NCI-H2081 (cell line): Measurements from ENCODE around the gene DOCK1.

ENCODE experiments used
- DNase-seq, 2 experiments: peaks; one replicate each; lab custom pipeline; 2025; lab: John Stamatoyannopoulos, UW

Gene DOCK1

GRCh38 chr10:127427926-127428325 is 522.7 kb downstream of the DOCK1 start:
- DNase-seq: no peak

DNA sequence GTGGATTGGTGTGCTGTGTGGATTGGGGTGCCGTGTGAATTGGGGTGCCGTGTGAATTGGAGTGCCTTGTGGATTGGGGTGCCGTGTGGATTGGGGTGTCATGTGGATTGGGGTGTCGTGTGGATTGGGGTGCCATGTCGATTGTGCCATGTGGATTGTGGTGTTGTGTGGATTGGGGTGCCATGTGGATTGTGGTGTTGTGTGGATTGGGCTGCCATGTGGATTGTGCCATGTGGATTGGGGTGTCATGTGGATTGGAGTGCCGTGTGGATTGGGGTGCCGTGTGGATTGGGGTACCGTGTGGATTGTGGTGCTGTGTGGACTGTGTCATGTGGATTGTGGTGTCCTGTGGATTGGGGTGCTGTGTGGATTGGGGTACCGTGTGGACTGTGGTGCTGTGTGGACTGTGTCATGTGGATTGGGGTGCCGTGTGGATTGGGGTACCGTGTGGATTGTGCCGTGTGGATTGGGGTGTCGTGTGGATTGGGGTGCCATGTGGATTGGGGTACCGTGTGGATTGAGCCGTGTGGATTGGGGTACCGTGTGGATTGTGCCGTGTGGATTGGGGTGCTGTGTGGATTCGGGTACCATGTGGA is 523.3 kb downstream of the DOCK1 start:
- DNase-seq: no peak

DNA sequence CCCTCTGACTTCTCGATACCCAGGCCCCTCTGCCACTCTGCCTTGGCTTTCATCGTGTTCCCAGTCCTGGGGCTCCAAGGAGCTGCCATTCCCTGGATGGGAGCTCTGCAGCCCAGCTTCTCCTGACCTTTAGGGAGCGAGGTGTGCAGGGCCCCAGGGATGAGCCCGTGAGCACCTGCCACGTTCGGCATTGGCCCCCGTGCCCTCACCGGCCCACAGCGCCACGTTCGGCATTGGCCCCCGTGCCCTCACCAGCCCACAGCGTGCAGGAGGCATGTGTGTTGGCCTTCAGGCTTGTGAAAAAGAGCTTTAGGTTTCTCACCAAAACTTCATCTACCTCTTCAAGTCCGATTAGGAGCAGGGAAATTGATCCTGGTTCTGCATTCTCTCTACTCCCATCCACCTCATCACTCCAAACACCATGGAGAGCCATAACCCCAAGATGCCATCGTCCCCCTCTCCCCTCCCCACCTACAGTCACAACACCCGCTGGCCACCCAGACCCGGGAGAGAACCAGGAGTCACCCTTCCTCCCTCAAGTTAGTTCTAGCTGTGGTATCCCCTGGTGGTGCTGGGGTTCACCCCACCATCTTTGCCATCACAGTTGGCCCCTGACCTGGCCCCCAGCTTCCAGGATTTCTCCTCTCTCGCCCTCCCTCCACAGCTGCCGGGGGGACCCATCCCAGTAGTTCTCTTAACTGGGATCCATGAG is 524.5 kb downstream of the DOCK1 start:
- no peak for DNase-seq

- no peak for DNase-seq
Measured at GRCh38 chr10:127431525-127431924, 526.3 kb downstream of the DOCK1 start.

DNA sequence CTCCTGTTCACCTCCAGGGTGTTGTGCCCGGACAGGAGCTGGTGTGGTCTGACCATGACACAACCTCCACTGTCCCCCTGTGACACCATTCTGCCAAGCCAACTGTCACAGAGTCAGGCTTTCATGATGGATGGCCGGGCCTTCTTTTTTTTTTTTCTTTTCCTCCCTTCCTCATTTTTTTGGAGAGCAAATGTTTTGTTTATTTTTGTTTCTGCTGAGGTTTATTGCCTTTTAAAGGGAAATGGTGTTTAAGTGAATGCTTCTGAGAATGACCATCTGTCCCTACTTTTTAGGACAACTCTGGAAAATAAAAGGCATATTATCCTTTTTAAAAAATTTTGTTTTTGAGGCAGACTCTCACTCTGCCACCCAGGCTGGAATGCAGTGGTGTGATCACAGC is 528.8 kb downstream of the DOCK1 start:
- DNase-seq: no peak

- no peak for DNase-seq
Measured at GRCh38 chr10:127435246-127435645, 530.0 kb downstream of the DOCK1 start.

GRCh38 chr10:127440371-127440770 is 535.1 kb downstream of the DOCK1 start:
- DNase-seq: no peak

GRCh38 chr10:127441350-127442219 is 536.4 kb downstream of the DOCK1 start:
- DNase-seq: no peak

GRCh38 chr10:127442220-127442525 is 536.9 kb downstream of the DOCK1 start:
- no peak for DNase-seq

DNA sequence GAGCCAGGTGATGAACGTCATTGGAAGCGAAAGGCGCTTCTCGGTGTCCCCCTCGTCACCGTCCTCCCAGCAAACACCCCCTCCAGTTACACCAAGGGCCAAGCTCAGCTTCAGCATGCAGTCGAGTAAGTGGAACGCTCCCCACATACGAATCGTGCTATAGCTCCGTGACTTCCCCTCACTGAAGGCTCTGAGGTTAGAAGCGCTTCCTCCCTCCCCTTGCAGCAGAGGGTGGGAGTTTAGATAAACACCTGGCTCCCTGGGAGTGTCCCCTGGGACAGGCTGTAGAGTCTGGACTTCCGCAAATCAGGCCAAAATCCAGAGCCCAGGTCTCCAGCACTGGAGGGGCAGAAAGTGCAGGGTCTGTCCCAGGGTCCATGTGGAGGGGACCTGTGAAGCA is 538.9 kb downstream of the DOCK1 start:
- no peak for DNase-seq

DNA sequence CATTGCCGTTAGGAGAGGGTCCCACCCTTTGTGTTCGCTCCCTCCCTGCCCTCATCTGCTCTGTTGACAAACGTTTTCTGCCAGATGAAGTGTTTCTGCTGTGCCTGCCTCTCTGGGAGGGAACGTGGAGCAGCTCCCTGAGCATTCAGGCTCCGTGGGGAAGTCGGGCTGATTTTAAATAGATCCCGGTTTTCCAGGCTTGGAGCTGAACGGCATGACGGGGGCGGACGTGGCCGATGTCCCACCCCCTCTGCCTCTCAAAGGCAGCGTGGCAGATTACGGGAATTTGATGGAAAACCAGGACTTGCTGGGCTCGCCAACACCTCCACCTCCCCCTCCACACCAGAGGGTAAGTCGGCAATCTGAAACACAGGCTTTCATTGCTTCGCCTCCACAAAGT is 542.0 kb downstream of the DOCK1 start:
- DNase-seq: no peak

GRCh38 chr10:127449490-127449889 is 544.3 kb downstream of the DOCK1 start:
- no peak for DNase-seq

DNA sequence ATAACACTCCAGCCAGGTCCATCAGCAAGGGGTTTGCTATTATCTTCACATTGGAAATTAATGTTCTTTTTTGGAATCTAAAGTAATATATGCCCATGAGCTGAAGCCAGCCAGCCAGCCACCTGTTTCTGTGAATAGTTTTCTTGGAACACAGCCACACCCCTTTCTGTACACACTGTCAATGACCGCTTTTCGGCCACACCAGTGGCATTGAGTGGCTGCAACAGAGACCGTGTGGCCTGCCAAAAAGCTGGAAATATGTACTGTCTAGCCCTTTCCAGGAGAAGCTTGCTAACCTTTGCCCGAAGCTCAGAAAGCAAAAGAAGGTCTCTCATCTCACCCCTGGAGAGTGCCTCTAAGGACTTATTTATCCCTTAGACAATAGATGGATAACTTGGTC is 545.4 kb downstream of the DOCK1 start:
- no peak for DNase-seq

- DNase-seq: no peak
Measured at GRCh38 chr10:127451628-127452027, 546.4 kb downstream of the DOCK1 start.

- no peak for DNase-seq
Measured at GRCh38 chr10:127452568-127452967, 547.3 kb downstream of the DOCK1 start.

DNA sequence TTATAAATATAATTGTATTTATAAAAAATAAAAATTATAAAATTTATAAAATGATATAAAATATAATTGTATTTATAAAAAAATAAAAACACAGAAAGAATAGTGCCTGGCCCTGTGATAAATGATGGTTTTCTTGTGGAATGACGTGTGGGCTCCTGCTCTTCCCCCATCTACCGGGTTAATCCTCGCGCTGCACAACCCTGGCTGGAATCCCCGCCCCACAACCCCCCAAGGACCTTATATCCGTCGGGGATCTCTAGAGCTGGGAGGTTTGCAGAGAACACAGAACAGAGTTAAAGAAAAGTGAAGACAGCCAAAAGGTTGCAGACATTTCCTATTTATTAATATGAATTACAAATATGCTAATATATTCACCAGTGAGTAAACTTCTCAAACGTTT is 548.5 kb downstream of the DOCK1 start:
- DNase-seq: no peak

DNA sequence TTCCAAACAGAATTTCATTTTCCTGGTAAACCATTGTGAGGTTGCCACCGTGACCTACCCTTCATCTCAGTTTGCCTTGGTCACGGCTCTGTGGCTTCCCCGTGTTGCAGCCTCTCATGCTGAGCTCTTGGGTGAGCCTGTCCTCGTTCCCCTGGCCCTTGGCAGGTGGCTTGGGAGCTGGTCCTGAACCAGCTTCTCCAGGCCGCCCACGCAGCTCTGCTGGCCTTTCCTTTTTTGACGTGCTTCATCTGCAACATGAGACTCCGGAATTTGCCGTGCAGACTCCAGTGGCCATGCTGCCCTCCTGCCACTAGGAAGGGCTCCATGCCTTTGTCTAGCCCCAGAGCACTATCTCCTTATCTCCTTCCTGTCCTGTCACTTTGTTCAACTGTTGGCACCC is 550.9 kb downstream of the DOCK1 start:
- no peak for DNase-seq

- no peak for DNase-seq
Measured at GRCh38 chr10:127458016-127458810, 553.0 kb downstream of the DOCK1 start.

DNA sequence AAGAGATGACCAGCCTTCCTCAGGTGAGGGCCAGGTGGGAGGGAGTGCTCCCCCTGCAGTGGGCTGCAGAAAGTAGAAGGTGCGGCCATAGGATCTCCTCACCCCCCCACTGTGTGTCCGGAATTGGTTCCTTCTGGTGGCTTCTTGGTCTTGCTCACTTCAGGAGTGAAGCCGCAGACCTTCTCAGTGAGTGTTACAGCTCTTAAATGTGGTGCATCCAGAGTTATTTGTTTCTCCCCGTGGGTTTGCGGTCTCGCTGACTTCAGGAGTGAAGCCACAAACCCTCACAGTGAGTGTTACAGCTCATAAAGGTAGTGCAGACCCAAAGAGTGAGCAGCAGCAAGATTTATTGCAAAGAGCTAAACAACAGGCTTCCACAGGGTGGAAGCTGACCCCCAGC is 553.6 kb downstream of the DOCK1 start:
- no peak for DNase-seq

- no peak for DNase-seq
Measured at GRCh38 chr10:127459918-127460317, 554.7 kb downstream of the DOCK1 start.

DNA sequence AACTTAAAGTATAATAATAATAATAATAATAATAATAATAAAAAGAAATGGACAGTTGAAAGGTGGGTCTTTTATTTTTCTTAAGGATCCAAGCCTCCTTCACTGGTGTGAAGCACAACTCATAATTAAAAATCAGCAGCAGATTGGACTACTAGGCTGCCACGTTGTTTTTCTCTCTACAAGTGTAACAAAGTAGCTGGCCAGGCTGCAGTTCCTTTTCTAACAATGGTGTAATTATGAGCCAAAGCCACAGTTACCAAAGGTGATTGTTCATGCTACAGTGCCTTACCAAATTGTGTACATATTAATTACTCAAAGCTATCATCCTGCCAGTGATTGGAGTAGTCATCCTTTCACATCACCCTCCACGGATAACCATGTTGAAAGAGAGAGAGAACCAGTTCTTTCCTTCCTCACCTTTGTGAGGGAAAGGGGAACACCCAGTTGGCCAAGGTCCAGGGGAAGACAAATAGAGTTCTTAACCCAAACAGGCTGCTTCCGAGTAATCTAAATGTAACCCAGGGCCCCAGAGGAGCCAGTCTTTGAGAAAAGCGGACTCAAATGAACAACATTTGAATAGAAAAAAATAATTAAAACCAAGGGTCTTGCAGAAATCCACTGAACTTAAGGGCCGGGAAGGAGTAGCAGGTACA is 557.5 kb downstream of the DOCK1 start:
- DNase-seq: peak; percentile 53 to 66

DNA sequence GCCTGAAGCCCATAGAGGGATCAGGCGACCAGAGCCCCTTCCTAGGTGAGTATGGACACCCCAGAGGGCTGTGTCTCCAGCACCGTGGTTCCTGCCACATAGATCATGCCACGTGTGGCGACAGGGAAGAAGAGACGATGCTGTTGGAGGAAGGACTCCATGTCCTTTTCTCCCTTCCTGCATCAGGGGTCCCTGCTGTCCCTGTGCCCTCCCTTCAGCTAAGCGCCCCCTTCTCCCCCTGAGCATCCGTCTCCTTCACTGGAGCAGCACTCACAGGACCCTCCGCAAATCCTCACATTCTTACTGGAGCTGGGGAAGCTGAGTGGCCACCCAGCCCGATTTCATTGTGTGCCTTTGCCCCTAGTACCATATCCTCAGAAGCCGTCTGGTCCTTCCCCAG is 558.3 kb downstream of the DOCK1 start:
- DNase-seq: no peak
